SU-DHL-6 (cell line): ENCODE measurements around the gene PLCL1.
A peak's percentile ranks its signal among the peaks of the same experiment; 100 is the strongest.

ENCODE experiments used
- CTCF ChIP-seq: fragments of 200-600 bp; sonication (generic); IDR thresholded peaks from one replicate; pipeline ENCODE4 v1.5.1; 2017; ENCODE audit warnings: antibody characterized with exemption, mild to moderate bottlenecking, low read length, moderate library complexity; ENCODE audit not compliant: insufficient read depth, poor library complexity, severe bottlenecking
- EZH2phosphoT487 ChIP-seq: fragments of 200-600 bp; sonication (generic), shearing (Covaris generic); conservative IDR thresholded peaks from 2 replicates; pipeline ENCODE4 v1.6.1; 2018; ENCODE audit warnings: mild to moderate bottlenecking, antibody characterized with exemption, low read length, moderate library complexity, mixed read lengths

- TF ChIP-seq CTCF (peak; percentile 26), EZH2phosphoT487 (no peak)
These were observed 323.2 kb downstream of the PLCL1 start for GRCh38 chr2:198127627-198128026.
